Esophagus squamous epithelium (tissue), 4 donors: Measurements from ENCODE around the gene FOXD2.

Source experiments
- POLR2A ChIP-seq, 4 donors: fragments of 450-650 bp; IDR thresholded peaks; one replicate each; pipeline ENCODE4 v1.6.1; 2017; ENCODE audit warnings: antibody characterized with exemption in 4 of 4, mild to moderate bottlenecking in 4 of 4, moderate library complexity in 3 of 4
- TF ChIP-seq, protein P1 (sequence below), 6 experiments: fragments of 450-650 bp in 4 of 6; fragments of 200-600 bp in 2 of 6; sonication (generic) in 2 of 6; IDR thresholded peaks; one replicate each; pipeline ENCODE4 v1.5.1; 2016 to 2019; ENCODE audit warnings: antibody characterized with exemption in 6 of 6, mild to moderate bottlenecking in 4 of 6, moderate library complexity in 4 of 6

DNA sequence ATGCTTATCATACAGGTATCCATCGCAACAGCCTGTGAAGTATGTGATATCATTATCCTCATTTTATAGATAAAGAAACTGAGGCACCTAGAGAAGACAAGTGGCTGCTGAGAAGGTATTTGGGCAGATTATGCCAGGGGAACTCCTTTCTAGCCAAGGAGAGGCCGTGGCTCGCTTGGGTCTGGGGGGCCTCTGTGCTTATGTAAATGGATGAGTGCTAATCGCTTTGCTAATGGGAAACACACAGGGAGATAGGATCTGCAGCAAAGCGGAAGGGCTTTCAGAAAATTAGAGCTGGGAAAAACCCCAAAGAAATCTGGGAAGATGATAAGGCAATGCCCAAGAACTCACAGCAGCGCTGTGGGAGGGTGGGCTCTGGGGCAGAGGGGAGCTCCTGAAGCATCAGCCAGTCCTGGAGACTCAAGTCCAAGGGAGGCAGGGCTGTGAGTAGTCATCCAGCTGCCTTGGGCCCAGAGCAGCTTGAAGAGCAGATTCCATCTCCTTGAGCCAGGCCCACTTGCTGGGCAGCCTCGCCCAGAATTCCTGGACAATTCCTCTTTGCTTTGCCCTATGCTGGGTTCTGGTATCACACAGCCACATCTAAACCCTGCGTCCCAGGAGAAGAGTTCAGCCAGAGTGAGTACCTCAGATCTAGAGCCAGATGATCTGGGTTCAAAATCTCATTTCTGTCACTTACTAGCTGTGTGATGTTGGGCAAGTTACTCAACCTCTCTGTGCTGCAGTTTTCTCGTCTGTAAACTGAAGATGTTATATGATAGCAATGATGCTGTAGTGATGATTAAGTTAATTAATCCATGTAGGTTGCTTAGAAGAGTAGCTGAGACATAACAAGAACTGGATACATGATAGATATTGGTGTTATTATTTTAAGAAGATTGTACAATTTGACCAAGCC is 36.7 kb downstream of the FOXD2 start:
- TF ChIP-seq POLR2A (IDR thresholded peaks at IDR 0.05) = no peak
- TF ChIP-seq, protein P1, sequence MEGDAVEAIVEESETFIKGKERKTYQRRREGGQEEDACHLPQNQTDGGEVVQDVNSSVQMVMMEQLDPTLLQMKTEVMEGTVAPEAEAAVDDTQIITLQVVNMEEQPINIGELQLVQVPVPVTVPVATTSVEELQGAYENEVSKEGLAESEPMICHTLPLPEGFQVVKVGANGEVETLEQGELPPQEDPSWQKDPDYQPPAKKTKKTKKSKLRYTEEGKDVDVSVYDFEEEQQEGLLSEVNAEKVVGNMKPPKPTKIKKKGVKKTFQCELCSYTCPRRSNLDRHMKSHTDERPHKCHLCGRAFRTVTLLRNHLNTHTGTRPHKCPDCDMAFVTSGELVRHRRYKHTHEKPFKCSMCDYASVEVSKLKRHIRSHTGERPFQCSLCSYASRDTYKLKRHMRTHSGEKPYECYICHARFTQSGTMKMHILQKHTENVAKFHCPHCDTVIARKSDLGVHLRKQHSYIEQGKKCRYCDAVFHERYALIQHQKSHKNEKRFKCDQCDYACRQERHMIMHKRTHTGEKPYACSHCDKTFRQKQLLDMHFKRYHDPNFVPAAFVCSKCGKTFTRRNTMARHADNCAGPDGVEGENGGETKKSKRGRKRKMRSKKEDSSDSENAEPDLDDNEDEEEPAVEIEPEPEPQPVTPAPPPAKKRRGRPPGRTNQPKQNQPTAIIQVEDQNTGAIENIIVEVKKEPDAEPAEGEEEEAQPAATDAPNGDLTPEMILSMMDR (IDR thresholded peaks at IDR 0.05) = no peak
